Heart left ventricle (tissue), 16 donors: ENCODE results near the gene SMCO2. TPM values are rescaled to one million over a fixed set of nuclear protein-coding genes. Genes with fewer than 3 reads are reported as not detected.

Experiments
- ATAC-seq, 4 donors: fragments of 200-7000 bp; cut with Tn5 transposase; one replicate each; pipeline ENCODE4 v1.9.1; 2020 to 2022; ENCODE audit warnings: moderate library complexity in 4 of 4, mild to moderate bottlenecking in 3 of 4, moderate number of reproducible peaks in 1 of 4
- DNase-seq, 5 donors: peaks; one replicate each; pipeline ENCODE4 v3.0.0-alpha.2; 2020
- H3K27ac ChIP-seq, 12 donors: fragments of 200-600 bp; sonication (generic) in 4 of 12; one replicate each; pipeline versions ENCODE4 v1.5.0 to v1.8.0; 2016 to 2022; ENCODE audit warnings: mild to moderate bottlenecking in 2 of 12
- H3K27me3 ChIP-seq, 9 donors: fragments of 200-600 bp; sonication (generic) in 2 of 9; one replicate each; pipeline versions ENCODE4 v1.5.1 to v1.8.0; 2016 to 2022; ENCODE audit warnings: mild to moderate bottlenecking in 3 of 9
- H3K36me3 ChIP-seq, 9 donors: fragments of 200-600 bp; sonication (generic) in 2 of 9; one replicate each; pipeline versions ENCODE4 v1.5.0 to v1.8.0; 2018 to 2022; ENCODE audit warnings: mild to moderate bottlenecking in 2 of 9
- H3K4me1 ChIP-seq, 12 donors: fragments of 200-600 bp; sonication (generic) in 4 of 12; one replicate each; pipeline versions ENCODE4 v1.5.0 to v1.8.0; 2016 to 2022; ENCODE audit warnings: mild to moderate bottlenecking in 3 of 12
- H3K4me3 ChIP-seq, 12 donors: fragments of 200-600 bp; sonication (generic) in 4 of 12; one replicate each; pipeline versions ENCODE4 v1.5.0 to v1.8.0; 2017 to 2022; ENCODE audit warnings: mild to moderate bottlenecking in 9 of 12, moderate library complexity in 4 of 12
- H3K9me3 ChIP-seq, 12 donors: fragments of 200-600 bp; sonication (generic) in 4 of 12; one replicate each; pipeline versions ENCODE4 v1.5.0 to v1.8.0; 2016 to 2022; ENCODE audit warnings: mild to moderate bottlenecking in 1 of 12
- CTCF ChIP-seq, 12 donors: fragments of 200-600 bp; sonication (generic) in 4 of 12; IDR thresholded peaks; one replicate each; pipeline versions ENCODE4 v1.5.0 to v1.8.0; 2018 to 2022; ENCODE audit warnings: antibody characterized with exemption in 12 of 12, mild to moderate bottlenecking in 5 of 12
- POLR2A ChIP-seq, 2 donors: fragments of 450-650 bp; IDR thresholded peaks; one replicate each; pipeline ENCODE4 v1.6.1; 2017; ENCODE audit warnings: antibody characterized with exemption in 2 of 2, mild to moderate bottlenecking in 2 of 2, moderate library complexity in 2 of 2
- WGBS, 4 donors: extraction: QIAGEN DNeasy Blood & Tissue Kit in 2 of 4; methylation state at CpG; one replicate each; pipeline versions ENCODE4 v1.1.5 to v1.1.7; 2013 to 2018; 5-methylcytosine and 5-hydroxymethylcytosine counted together
- intact Hi-C, 10 donors: fragments of 100-400 bp; cut with DNase I; formaldehyde crosslinking; loops; one replicate each; pipeline versions ENCODE4 v1.11.1 to v1.14.2; 2022
- polyA plus RNA-seq, 2 donors: library from polyadenylated mRNA; stranded (reverse); fragments of 200-250 nt; gene quantifications; one replicate each; pipeline ENCODE4 v1.2.3, GENCODE V29; 2013
- total RNA-seq, 9 donors: library from RNA; depleted of rRNA in 2 of 9; stranded (reverse); fragments of >200 nt in 2 of 9; fragmentation: NEBNext Ultra II Directional in 3 of 9; extraction: Animal tissue kit (Norgen Biotek cat#: 25700) in 3 of 9; gene quantifications; one replicate each; pipeline versions ENCODE4 v1.1.0 to v1.2.4, GENCODE V29; 2016 to 2023
- donor health status: ischemic (EF 13 %, LVEDD 7.1; RV severe dilation, severe dysfunction).
- donor health status: healthy with polysubstance abuse.
- donor health status: DM: no; HTN: yes; CAD: no.
- donor health status: DM: no; HTN: no; CAD: no.
- donor health status: ischemic (EF 25% LVEDD 6.9; RV normal size, moderate dysfunction).
- donor health status: ischemic (EF 25% LVEDD 5.7; RV mildly dilated, moderate dysfunction).
- donor health status: healthy.
- donor health status: DM: yes; HTN: yes; CAD: no.
- donor health status: ischemic (EF 35%, LVEDD 5.7; RV mildly dilated, moderate dysfunction).
- donor health status: nonischemic (EF 11% LVEDD 7.7; RV severe dilation, severe dysfunction).
- donor health status: DM: yes; HTN: yes; CAD: no.
- donor health status: PGD.
- donor health status: ischemic (EF 29% LVEDD 5.4; RV normal size, mild dysfunction).
- donor health status: nonischemic (EF 23%, LVEDD 6.1; RV moderate dilation, normal function).

SMCO2 gene
- total and polyA plus RNA-seq, 11 donors, result 0.54 to 1.2 (median 0.58) TPM; not detected in 8

GRCh38 chr12:27498761-27499160 lies 52.2 kb downstream of the SMCO2 start:
- intact Hi-C loops, result loop anchor here in 1 of 10 donors (5.0 kb wide), 1 partner anchor 56 kb away; no protein-coding TSS in a partner anchor
- ATAC-seq, result no peak
- peaks cover 0 to 10% (median 0%) of the 10 kb centered on the region in 12 donors for H3K9me3 ChIP-seq
- H3K36me3 ChIP-seq, result no peaks in the 10 kb centered on the region
- no peak overlapping the region for H3K27ac ChIP-seq
- H3K4me1 ChIP-seq, result peaks cover 0 to 8% (median under 1%) of the 10 kb centered on the region in 12 donors
- 84 to 90% (median 89%) methylated on average over 5 of the region's 5 CpGs for WGBS, 4 donors
- no peak for TF ChIP-seq POLR2A (IDR thresholded peaks at IDR 0.05)
- TF ChIP-seq CTCF (IDR thresholded peaks at IDR 0.05), result no peak
- no peaks in the 10 kb centered on the region for H3K27me3 ChIP-seq
- DNase-seq, result no peak
- H3K4me3 ChIP-seq, result no peak overlapping the region

GRCh38 chr12:27499377-27499776 lies 52.8 kb downstream of the SMCO2 start:
- ATAC-seq, result no peak
- intact Hi-C loops, result loop anchor here in 1 of 10 donors (5.0 kb wide), 1 partner anchor 57 kb away; no protein-coding TSS in a partner anchor
- WGBS, 4 donors, result 98 to 100% (median 99%) methylated on average over 3 of the region's 3 CpGs

GRCh38 chr12:27500546-27500945 lies 54.0 kb downstream of the SMCO2 start:
- intact Hi-C loops, result no loop called here
- TF ChIP-seq POLR2A (IDR thresholded peaks at IDR 0.05), result no peak
- TF ChIP-seq CTCF (IDR thresholded peaks at IDR 0.05), result no peak
- Histone ChIP-seq H3K27me3 (no peaks in the 10 kb centered on the region), H3K36me3 (no peaks in the 10 kb centered on the region), H3K9me3 (peaks cover 0 to 10% (median 0%) of the 10 kb centered on the region in 12 donors), H3K27ac (peak overlapping the region in 1 of 12 donors; percentile 21), H3K4me3 (no peak overlapping the region), H3K4me1 (peaks cover 0 to 22% (median 9%) of the 10 kb centered on the region in 12 donors)
- WGBS, 4 donors, result 16 to 25% (median 21%) methylated on average over 3 of the region's 3 CpGs
- ATAC-seq (peak in 1 of 4 donors; percentile 31), DNase-seq (no peak)

More at GRCh38 chr12:27499377-27499776, 52.8 kb downstream of the SMCO2 start:
- no peaks in the 10 kb centered on the region for H3K36me3 ChIP-seq
- H3K4me1 ChIP-seq, result peaks cover 0 to 11% (median 5%) of the 10 kb centered on the region in 12 donors
- DNase-seq, result no peak
- H3K4me3 ChIP-seq, result no peak overlapping the region
- peaks cover 0 to 10% (median 0%) of the 10 kb centered on the region in 12 donors for H3K9me3 ChIP-seq
- TF ChIP-seq CTCF (IDR thresholded peaks at IDR 0.05), result no peak
- TF ChIP-seq POLR2A (IDR thresholded peaks at IDR 0.05), result no peak
- H3K27me3 ChIP-seq, result no peaks in the 10 kb centered on the region
- H3K27ac ChIP-seq, result no peak overlapping the region

GRCh38 chr12:27502021-27502435 lies 55.5 kb downstream of the SMCO2 start:
- Histone ChIP-seq H3K27me3 (no peaks in the 10 kb centered on the region), H3K4me1 (peaks cover 0 to 32% (median 14%) of the 10 kb centered on the region in 12 donors), H3K36me3 (no peaks in the 10 kb centered on the region), H3K9me3 (peaks cover 0 to 15% (median 0%) of the 10 kb centered on the region in 12 donors), H3K4me3 (no peak overlapping the region), H3K27ac (no peak overlapping the region)
- 89 to 96% (median 93%) methylated on average over 6 of the region's 6 CpGs for WGBS, 4 donors
- TF ChIP-seq POLR2A (IDR thresholded peaks at IDR 0.05) (no peak), CTCF (IDR thresholded peaks at IDR 0.05) (no peak)
- ATAC-seq, result no peak
- intact Hi-C loops, result no loop called here
- no peak for DNase-seq
